LNCaP clone FGC (cell line): ENCODE measurements around the gene SMAD3.

Source experiments
- DNase-seq: peaks from one replicate; pipeline ENCODE4 v3.0.0-alpha.2; 2011; ENCODE audit warnings: low read depth
- H3K4me3 ChIP-seq: 2 replicates; pipeline ENCODE4 v1.5.1; 2011; ENCODE audit warnings: mild to moderate bottlenecking, low read depth, low read length, control low read depth
- TF ChIP-seq, protein P1 (sequence below): IDR thresholded peaks from 2 replicates; pipeline ENCODE4 v1.5.1; 2012; ENCODE audit warnings: mild to moderate bottlenecking; ENCODE audit not compliant: control insufficient read depth, insufficient read depth; ENCODE audit errors: extremely low read depth

SMAD3 gene

DNA sequence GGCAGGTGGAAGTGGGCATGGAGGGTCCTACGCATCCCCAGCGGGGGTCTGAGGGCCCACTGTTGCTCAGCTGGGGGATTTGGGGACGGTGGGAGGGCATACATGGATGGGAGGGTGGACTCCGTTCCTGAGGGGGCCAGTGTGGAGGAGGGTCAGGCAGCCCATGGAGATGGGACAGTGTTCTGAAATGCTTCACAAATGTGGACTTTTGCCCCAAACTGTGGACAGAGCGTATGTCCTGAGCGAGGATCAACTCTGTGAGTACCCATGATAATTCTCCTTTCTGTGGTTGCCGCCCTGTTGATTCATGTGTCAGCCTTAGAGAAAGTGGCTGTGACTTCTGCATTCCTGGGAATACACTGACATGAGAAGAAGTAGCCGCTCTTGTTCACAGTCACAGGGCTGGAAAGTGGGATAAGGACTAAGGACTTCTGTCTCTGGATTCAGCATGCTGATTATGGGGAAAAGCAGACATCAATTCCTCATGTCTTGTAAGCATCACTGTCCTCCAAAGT lies 33.4 kb downstream of the SMAD3 start:
- no peak for DNase-seq
- TF ChIP-seq, protein P1, sequence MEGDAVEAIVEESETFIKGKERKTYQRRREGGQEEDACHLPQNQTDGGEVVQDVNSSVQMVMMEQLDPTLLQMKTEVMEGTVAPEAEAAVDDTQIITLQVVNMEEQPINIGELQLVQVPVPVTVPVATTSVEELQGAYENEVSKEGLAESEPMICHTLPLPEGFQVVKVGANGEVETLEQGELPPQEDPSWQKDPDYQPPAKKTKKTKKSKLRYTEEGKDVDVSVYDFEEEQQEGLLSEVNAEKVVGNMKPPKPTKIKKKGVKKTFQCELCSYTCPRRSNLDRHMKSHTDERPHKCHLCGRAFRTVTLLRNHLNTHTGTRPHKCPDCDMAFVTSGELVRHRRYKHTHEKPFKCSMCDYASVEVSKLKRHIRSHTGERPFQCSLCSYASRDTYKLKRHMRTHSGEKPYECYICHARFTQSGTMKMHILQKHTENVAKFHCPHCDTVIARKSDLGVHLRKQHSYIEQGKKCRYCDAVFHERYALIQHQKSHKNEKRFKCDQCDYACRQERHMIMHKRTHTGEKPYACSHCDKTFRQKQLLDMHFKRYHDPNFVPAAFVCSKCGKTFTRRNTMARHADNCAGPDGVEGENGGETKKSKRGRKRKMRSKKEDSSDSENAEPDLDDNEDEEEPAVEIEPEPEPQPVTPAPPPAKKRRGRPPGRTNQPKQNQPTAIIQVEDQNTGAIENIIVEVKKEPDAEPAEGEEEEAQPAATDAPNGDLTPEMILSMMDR, result no peak
- H3K4me3 ChIP-seq, result no peak overlapping the region

- TF ChIP-seq, protein P1, result no peak
- DNase-seq, result no peak
- H3K4me3 ChIP-seq, result no peak overlapping the region
Observed at GRCh38 chr15:67100124-67100791, 34.9 kb downstream of the SMAD3 start.

DNA sequence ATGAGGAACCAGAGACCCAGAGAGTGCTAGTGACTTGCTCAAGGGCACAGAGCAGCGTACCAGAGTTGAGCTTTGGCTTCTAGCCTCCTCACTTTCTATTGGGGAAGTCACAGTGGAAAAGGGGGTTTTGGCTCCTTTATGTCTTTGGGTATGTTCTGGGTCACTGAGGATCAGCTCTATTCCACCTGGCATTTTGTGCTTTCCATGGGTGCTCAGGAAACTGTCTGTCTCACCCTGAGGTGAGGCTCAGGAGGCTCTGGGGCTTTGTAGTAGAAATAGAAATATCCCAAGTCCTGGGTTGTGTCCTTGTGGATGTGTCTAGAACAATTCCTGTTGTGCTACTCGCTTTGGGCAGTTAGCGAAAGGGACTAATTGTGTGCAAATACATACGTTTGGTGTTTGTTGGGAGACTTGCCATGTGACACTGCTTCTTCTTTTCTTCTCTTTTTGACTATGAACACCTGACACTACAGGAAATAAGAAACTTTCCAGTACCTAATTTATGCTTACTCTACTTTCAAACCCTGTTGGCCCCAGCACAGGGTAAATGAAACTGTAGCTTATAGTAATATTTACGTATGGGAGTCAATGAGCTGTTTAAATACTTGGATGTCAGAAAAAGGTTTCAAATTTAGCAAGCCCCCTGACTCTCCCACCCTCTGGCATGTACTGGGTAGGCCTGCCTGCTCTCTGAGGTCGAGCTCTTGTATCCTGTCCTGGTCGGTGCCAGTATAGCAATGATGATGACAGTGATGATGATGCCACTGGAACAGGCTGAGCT lies 35.6 kb downstream of the SMAD3 start:
- TF ChIP-seq, protein P1, result no peak
- H3K4me3 ChIP-seq, result no peak overlapping the region
- DNase-seq, result no peak

DNA sequence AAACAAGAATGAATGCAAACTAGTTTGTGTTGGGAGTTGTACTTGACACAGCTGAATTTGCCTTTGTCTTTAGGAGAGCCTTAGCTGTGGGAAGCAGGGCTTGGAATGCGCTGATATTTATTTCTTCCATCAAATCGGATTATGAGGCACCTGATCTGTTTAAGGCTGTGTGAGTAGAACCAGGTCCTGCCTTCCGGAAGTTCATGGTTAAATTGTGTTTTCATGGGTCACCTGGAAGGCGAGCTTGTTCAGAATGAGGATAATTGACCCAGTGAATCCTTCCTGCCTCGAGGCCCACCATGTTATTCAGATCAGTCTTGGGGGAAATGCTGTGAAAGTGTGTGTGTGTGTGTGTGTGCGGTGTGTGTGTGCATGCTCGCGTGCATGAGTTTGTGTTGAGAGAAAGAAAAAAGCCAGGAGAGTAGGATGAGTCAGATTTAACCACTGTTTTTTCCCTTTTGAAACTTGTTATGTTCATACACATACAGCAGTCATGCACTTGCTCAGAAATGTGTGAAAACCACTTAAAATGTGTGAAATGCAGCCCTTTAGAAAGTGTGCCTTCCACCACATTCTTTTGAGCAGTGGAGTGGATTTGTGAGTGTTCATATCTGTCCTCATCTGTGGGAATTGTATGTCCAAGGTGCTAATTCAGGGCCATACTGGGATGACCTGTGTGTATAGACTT lies 36.7 kb downstream of the SMAD3 start:
- H3K4me3 ChIP-seq, result no peak overlapping the region
- TF ChIP-seq, protein P1, result no peak
- no peak for DNase-seq

DNA sequence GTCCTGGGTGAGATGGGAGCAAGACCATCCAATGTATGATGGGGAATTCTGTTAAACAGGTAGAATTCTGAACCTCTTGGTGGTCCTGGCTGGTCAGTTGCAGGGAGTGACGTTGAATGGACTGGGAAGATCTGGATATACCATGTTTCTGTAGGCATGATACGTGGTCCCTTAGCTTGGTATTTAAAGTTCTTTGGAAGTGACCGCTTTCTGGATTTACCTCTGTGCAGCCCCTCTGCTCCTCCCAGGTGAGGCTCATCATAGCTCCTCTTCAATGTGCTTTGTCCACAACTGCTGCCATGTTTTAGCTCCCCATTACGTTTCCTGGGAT lies 37.2 kb downstream of the SMAD3 start:
- no peak overlapping the region for H3K4me3 ChIP-seq
- DNase-seq, result no peak
- TF ChIP-seq, protein P1, result no peak

DNA sequence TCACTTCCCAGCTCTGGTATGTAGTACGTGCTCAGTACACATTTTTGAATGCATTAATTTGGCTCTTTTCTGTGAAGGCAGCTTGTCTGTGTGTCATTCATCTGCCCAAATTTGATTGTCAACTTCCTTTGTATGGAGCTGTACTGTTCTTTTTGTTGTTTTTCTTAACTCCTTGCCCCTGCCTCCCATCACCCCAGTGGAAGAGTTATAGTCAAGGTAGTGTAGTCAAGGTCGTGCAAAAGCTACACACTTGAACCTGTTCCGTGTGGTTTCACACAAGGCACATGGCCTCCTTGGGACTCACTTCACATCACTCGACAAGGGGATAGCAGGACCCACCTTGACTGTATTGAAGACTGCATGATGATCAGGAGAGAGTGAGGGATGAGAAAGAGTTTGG lies 37.6 kb downstream of the SMAD3 start:
- no peak overlapping the region for H3K4me3 ChIP-seq
- TF ChIP-seq, protein P1, result no peak
- DNase-seq, result no peak
